HG02798 (cell line): ENCODE results near the gene XPNPEP3.

Experiments
- ATAC-seq: cut with Tn5 transposase; IDR thresholded peaks from one replicate; pipeline ENCODE4 v1.9.1; 2021; ENCODE audit warnings: mild to moderate bottlenecking; ENCODE audit not compliant: unreplicated experiment, poor library complexity

The XPNPEP3 gene

DNA sequence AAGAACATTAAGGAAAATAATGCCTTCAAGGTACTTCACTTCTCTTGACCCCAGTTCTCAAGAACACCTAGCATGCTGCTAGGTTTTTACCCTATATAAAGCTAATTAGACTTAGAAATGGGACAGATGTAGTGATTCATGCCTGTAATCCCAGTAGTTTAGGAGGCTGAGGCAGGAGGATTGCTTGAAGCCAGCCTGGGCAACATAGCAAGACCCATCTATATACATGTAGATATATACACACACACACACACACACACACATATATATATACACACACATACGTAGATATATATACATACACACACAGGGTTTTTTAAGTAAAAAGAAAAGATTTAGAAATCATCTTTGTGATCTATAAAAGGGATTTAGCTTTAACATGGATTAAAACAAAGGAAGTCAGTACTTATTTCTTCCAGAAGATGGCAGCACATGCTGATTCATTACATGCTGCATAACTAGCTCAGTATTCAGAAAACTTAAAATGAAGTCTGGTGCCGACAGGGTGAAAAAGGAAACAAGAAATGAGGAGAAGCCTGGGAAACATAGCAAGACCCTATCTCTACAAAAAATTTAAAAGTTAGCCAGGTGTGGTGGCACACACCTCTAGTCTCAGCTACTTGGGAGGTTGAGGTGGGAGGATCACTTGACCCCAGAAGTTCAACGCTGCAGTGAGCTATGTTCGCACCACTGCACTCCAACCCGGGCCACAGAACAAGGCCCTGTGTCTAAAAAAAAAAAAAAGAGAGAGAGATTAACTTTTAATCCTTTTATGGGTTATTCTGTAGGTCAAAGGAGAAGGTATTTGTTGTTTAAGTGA is 65.7 kb downstream of the XPNPEP3 start:
- no peak for ATAC-seq

DNA sequence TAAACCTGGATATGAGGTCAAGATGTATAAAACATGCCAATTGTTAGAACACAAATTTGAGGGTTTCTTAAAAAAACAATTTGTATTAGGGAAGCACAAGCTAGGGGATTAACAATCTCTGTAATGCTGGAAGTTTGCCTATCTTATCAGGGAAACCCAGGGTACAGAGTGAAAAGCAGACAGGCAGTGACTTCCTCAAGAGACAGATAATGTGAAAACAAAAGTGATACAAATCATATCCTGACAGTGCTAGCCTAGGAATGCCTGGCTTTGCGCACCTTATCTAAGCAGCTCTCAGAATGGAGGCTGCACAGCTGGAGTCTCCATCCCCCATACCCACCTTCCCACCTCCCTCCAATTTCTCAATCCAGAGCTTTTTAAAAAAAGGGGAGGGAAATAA is 71.7 kb downstream of the XPNPEP3 start:
- ATAC-seq = no peak

DNA sequence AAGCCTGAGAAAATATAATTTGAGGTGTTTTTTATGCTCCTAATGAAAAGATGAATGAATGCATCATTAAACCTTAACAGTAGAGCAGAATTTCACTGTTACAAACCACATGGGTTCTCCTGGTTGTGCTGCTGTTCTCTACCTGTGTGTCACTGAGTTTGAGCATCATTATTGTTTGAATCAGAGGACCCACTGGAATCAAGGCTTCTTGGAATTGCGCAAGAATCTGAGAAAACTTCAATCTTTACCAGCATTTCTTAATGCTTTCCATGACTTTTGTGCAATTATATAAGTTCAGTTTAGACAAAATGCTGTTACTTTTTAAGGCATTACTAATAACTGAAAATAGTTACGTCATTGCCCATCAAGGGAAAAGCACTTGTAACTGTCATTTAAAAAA is 75.4 kb downstream of the XPNPEP3 start:
- ATAC-seq = no peak

- no peak for ATAC-seq
Measured at GRCh38 chr22:40939202-40939601, 82.3 kb downstream of the XPNPEP3 start.

DNA sequence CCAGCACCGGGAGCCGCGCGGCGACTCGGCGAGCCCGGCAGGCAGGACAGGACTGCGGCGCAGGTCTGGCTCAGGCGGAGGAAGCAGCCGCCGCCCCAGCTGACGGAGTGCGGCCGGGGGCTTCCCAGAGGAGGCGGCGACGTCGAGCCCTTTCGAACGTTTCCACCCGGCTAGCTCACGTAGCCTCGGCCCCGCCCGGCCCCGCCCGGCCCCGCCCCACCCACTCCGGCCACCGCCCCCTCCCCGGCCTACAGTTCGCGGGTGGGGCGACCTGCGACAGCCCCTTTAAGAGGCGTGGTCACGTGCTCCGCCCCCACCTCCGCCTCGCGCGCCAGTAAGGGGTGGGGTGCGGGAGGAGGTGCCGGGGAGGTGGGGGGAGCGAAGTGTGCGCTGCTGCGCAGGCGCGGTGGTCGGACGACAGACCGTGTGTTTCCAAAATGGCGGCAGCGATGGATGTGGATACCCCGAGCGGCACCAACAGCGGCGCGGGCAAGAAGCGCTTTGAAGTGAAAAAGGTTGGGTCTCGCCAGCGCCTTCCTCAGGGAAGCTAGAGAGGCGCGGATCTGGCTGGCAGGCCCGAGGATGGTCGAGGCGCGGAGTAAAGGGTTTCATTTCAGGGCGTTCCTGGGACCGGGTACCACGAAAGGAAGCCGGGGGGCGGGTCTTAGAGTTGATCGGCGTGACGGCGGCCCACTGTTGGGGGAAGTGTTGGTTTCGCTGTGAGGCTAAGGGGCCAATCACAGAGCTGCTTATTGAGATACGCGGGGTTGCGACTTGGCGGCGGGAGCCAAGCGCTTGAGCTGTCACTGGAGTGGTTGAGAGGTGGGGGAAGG is 94.2 kb downstream of the XPNPEP3 start, which contains the start of gene RBX1:
Gene RBX1 (plus strand): TSS at position 417 of the 833 bp plus-strand sequence. CDS start 21 bp downstream, at position 438.
- ATAC-seq = peak; percentile 82

DNA sequence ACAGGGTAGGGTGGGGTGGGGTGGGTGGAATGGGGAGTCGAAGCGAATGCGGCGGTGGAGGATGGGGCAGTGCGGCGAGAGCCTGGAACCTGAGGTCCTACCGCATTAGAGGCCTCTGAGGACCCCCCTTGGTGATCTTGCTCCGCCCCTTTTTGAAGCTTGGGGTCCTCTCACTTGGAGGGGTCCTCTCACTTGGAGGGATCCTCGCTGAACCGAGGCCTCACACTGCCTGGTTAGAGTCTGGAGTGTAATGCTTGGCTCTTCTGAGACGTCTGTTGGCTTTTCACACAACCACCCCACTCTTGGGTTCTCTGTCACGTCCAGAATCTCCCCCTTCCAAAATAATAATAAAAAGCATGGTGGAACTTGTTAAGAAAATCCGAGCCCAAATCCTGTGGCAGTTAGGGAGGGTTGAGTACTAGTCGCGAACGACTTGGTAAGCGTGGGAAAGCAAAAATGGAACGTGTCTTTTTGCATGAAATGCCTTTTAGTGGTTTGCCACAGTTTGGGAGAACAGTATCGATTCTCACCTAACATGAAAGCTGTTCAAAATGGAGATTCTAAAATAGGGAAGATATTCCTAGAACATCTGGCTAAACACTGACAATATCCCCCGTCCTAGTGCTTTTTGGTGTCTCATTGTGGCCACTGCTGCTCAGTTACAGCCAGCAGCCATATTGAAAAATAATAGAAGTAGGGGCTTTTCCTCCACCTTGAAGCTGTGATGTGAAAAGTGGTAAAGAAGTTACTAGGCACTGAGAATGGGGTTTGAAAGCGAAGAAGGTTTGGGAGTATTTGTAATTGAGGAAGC is 95.1 kb downstream of the XPNPEP3 start:
- no peak for ATAC-seq

- ATAC-seq = no peak
Measured at GRCh38 chr22:40953471-40953870, 96.5 kb downstream of the XPNPEP3 start.

- no peak for ATAC-seq
Measured at GRCh38 chr22:40954113-40954512, 97.2 kb downstream of the XPNPEP3 start.

DNA sequence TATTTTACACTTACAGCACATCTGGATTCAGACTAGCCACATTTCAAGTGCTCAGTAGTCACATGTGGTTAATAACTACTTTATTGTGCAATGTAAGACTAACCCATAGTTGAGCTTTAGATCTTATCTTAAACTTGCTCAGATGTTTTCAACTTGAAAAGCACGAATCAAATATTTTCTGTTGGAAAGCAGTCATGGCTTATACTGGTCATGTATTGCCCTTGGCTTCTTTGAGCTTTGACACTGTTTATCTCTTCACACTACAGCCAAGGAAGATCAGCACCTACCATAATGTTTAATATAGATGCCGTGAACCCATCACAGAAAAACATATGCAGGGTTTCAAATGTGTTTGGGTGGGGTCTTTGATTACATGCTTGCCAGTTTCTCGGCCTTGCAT is 98.6 kb downstream of the XPNPEP3 start:
- ATAC-seq = no peak

DNA sequence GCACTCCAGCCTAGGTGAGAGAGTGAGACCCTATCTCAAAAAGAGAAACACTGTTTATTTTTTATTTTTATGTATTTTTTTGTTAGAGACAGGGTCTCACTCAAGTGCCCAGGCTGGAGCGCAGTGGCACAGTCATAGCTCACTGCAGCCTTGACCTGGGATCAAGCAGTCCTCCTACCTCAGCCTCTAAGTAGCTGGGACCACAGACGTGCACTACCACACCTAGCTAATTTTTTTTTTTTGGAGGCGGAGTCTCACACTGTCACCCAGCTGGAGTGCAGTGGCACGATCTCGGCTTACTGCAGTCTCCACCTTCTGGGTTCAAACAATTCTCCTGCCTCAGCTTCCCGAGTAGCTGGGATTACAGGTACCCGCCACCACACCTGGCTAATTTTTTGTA is 100.7 kb downstream of the XPNPEP3 start:
- ATAC-seq = no peak

DNA sequence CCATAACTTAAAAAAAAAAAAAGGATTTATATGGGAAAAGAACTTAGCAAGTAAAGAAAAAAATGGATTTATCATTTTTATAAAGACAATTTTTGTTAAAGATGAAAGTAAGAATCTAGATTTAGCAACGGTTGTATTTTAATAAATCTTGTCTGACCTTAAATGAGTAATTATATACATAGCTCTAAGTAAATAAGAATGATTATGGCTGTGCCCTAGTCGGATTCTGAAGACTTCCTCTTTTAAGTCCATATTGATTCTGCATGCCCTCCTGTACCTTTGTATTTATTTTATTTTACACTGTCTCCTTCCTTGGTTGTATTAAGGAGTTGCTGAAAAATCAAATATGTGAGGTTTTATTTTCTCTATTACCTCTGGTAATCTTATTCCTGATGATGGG is 101.4 kb downstream of the XPNPEP3 start:
- ATAC-seq = no peak

DNA sequence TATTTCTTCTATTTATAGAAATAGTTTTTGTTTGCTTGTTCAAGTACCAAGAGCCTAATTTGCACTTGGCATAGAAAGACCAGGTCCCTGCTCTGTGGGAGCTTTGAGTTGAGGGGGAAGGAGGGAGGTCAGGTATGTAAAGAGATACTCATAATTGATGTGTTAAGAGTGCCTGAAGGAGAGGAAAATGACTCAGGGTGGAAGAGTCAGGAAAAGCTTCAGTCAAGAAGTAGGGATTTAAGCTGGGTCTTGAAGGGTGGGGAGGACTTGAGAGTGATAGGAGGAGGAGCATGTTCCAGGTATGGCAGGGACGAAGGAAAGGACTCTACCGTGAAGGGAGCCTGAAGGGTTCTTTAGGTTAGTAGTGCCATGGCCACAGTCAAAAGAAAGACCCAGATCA is 103.2 kb downstream of the XPNPEP3 start:
- ATAC-seq = no peak

GRCh38 chr22:40965936-40966725 is 109.2 kb downstream of the XPNPEP3 start:
- no peak for ATAC-seq

DNA sequence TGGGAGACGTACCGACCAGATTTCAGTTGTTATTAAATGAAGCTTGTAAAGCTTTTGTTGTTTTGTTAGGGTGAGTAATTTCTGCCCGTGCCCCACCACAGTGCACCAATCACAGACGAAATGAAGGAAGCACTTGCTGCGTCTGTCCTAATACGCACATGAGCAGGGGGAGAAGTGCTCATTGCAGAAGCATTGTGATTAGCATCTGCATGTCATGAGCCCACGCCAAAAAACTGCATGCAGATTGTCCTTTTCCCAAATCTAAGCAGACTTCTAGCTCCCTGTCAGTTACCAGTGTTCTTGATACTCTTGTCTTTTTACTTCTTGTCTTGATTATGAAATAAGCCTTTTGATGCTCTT is 109.8 kb downstream of the XPNPEP3 start:
- ATAC-seq = no peak

DNA sequence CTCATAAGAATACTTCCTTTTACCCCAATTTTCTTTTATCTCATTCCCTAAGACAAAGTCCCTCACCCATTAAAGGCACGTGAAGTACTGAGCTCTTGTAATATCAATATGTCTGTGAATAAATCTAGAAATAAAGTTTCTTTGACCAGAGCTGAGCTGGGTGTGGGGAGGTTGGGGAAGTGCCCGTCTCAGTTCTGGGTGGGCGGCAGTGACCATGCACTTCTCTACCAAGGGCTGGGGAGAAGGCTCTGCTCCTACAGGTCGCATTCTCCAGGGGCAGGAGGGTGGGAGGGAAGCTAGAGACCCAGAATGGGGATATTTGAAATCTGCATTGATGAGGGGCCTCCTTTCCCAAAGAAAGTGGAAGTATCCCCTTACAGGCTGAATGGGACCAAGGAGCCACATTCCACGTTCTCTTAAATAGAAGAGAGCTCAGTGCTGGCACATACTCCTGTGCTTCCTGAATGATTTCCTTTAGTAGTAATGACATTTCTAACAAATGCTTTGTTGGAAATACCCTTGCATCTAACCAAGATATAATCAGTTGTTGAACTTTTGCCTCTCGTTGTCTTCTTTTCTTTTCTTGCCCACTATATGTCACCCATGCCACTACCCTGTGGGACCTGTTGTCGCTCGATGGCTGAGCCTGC is 110.3 kb downstream of the XPNPEP3 start:
- no peak for ATAC-seq

GRCh38 chr22:40972587-40972986 is 115.6 kb downstream of the XPNPEP3 start:
- ATAC-seq = no peak

- no peak for ATAC-seq
Measured at GRCh38 chr22:40973144-40973543, 116.2 kb downstream of the XPNPEP3 start.

DNA sequence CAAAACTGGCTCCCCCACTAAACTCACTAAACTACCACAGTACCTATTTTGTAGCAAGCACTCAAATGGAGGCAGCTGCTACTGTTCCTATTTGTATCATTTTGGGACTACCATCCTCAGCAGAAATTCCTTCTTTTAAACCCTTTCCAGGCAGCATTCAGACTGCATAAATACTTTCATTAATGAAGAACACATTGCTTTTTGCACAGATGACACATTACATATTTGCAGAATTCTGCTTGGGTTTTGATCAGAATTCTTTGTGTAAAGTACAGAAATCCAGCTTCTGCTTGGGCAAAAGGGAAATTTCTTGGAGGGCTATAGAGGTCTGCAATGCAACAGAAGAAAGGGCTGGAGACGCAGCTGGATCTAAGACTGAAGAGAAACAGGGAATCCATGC is 118.4 kb downstream of the XPNPEP3 start:
- no peak for ATAC-seq

DNA sequence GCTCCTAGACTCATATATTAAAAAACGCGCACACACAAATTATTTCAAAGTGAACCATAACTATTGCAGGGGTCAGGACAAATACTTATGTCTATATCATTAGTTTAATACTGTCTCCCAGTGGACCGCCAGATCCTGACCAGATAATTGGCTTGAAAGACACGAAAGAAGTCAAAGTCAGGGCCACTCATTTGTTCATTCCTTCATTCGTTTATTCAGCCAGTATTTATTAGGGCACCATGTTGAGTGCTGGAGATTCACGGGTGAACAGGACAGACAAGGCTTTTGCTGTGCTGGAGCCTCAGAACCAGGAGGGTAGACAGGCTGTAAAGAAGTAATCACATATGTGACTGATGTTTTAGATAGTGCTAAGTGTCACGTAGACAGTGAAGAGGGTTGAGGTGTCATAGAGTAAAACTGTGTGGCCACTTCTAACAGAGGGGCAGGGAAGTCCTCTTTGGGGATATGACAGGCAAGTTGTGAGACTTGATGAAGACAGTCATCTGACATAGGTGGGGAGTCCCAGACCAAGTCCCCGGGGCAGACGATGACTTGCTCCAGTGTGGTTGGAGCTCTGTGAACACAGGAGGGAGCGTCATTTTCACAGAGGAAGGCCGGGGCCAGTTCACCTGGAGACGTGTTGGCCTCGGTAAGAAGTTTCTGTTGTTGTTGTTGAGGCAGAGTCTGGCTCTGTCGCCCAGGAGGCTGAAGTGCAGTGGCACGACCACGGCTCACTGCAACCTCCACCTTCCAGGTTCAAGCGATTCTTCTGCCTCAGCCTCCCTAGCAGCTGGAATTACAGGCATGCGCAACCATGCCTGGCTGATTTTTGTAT is 120.1 kb downstream of the XPNPEP3 start:
- ATAC-seq = no peak
